K562 (cell line): ENCODE measurements around the gene GLRX5. TPM values are rescaled to one million over a fixed set of nuclear protein-coding genes. Genes with fewer than 3 reads are reported as not detected.

ENCODE experiments used
- ATF3 ChIP-seq, 2 experiments: fragments of 450-650 bp in 1 of 2; sonication (generic) in 1 of 2; formaldehyde crosslinking in 1 of 2; IDR thresholded peaks in 1 of 2; conservative IDR thresholded peaks in 1 of 2; 2 replicates each; pipeline versions ENCODE4 v1.6.1 to v1.8.1; 2016 to 2023; ENCODE audit warnings: mild to moderate bottlenecking in 2 of 2, moderate library complexity in 2 of 2, inconsistent platforms in 1 of 2, missing genetic modification reagents in 1 of 2
- BHLHE40 ChIP-seq: IDR thresholded peaks from 2 replicates; pipeline ENCODE4 v1.6.1; 2011; ENCODE audit warnings: low read length, improper control_type of control experiment
- DPF2 ChIP-seq: fragments of 450-650 bp; IDR thresholded peaks from 2 replicates; pipeline ENCODE4 v1.6.1; 2016
- ESRRB ChIP-seq: fragments of 250-450 bp; sonication (Bioruptor Pico); IDR thresholded peaks from 2 replicates; pipeline ENCODE4 v1.5.0; 2020; ENCODE audit warnings: mild to moderate bottlenecking, moderate library complexity, borderline replicate concordance
- ETV5 ChIP-seq: sonication (generic); formaldehyde crosslinking; IDR thresholded peaks from 2 replicates; pipeline ENCODE4 v1.4.0; 2020; ENCODE audit warnings: low read depth, mild to moderate bottlenecking, missing genetic modification reagents
- FOSL1 ChIP-seq: fragments of 200-800 bp; sonication (Bioruptor generic); conservative IDR thresholded peaks from 2 replicates; pipeline ENCODE4 v1.6.1; 2016; ENCODE audit warnings: missing genetic modification characterization, missing compliant biosample characterization
- GABPA ChIP-seq: fragments of 200-800 bp; sonication (Bioruptor generic); conservative IDR thresholded peaks from 2 replicates; pipeline ENCODE4 v1.6.1; 2016; ENCODE audit warnings: low read depth, missing genetic modification characterization, missing compliant biosample characterization
- GTF2B ChIP-seq: IDR thresholded peaks from 2 replicates; pipeline ENCODE4 v1.6.1; 2011; ENCODE audit not compliant: insufficient read length; ENCODE audit errors: extremely low read depth
- IRF2 ChIP-seq: sonication (generic); formaldehyde crosslinking; IDR thresholded peaks from 2 replicates; pipeline ENCODE4 v1.8.1; 2022; ENCODE audit warnings: mild to moderate bottlenecking, missing genetic modification reagents
- MGA ChIP-seq: fragments of 450-650 bp; IDR thresholded peaks from 2 replicates; pipeline ENCODE4 v1.6.1; 2016; ENCODE audit warnings: mild to moderate bottlenecking, moderate library complexity
- ZBTB2 ChIP-seq: fragments of 450-650 bp; IDR thresholded peaks from 2 replicates; pipeline ENCODE4 v1.6.1; 2016; ENCODE audit warnings: antibody characterized with exemption
- ZNF24 ChIP-seq: fragments of 450-650 bp; IDR thresholded peaks from 2 replicates; pipeline ENCODE4 v1.6.1; 2016
- ZNF511 ChIP-seq: sonication (generic); formaldehyde crosslinking; IDR thresholded peaks from 2 replicates; pipeline ENCODE4 v1.8.0; 2022; ENCODE audit warnings: mild to moderate bottlenecking, missing genetic modification reagents
- polyA plus RNA-seq, 8 experiments: library from polyadenylated mRNA; depleted of rRNA in 4 of 8; stranded (reverse) in 5 of 8; unstranded in 3 of 8; fragments of >200 nt; fragmentation: Nextera tagmentation in 2 of 8; fragmentation: Illumina TruSeq in 1 of 8; extraction: Ambion mirVana in 2 of 8; extraction: Trizol in 1 of 8; gene quantifications; 2 replicates each; pipeline versions ENCODE4 v1.2.1 to v1.2.3, GENCODE V29; 2011 to 2014; ENCODE audit warnings: inconsistent platforms in 1 of 8, missing spikeins in 1 of 8
- total RNA-seq, 7 experiments: library from RNA; depleted of rRNA in 6 of 7; stranded (reverse); fragments of >200 nt in 6 of 7; fragmentation: Illumina TruSeq in 2 of 7; extraction: Trizol in 2 of 7; gene quantifications; 2 replicates each; pipeline versions ENCODE4 v1.2.1 to v1.2.3, GENCODE V29; 2011 to 2021; ENCODE audit warnings: low replicate concordance in 1 of 7

Gene GLRX5
- total and polyA plus RNA-seq, 9 of the 15 experiments (the other 6 are each of a cell fraction or from before 2014, with no cell fraction given), result 16.7 to 96.8 (median 66.8) TPM

- TF ChIP-seq ZBTB2 (no peak), IRF2 (no peak), ZNF511 (CRISPR knock-in tag) (no peak), MGA (peak; percentile 78), ESRRB (CRISPR knock-in tag) (no peak), ETV5 (CRISPR knock-in tag) (peak; percentile 45; the same call in 1 of the 2 replicates), DPF2 (peak; percentile 45; the same call in 1 of the 2 replicates), GTF2B (no peak), ZNF24 (peak; percentile 25; the same call in 1 of the 2 replicates), GABPA (tag) (peak; percentile 57), FOSL1 (peak; percentile 80), BHLHE40 (peak; percentile 92), ATF3 (IDR thresholded peaks at IDR 0.05) (0 out of 2 replicates have a peak, but pooled peaks have one; percentile 22), ATF3 (CRISPR knock-in tag; conservative IDR thresholded peaks at IDR 0.05) (no peak)
Observed at GRCh38 chr14:95507174-95507573, 27.7 kb upstream of the GLRX5 start (continued).
